ENCODE results near the gene MAGEF1. TPM values are rescaled to one million over a fixed set of nuclear protein-coding genes. Genes with fewer than 3 reads are reported as not detected.

The MAGEF1 gene
- total RNA-seq, 1 donor from 2014 or later: 47.5 TPM

- peaks cover 2% of the 10 kb centered on the region for H3K27me3 Mint-ChIP-seq (ENCODE audit: unreplicated experiment)
- DNase-seq (ENCODE audit: extremely low spot score, unreplicated experiment): no peak
- no peaks in the 10 kb centered on the region for H3K36me3 Mint-ChIP-seq (ENCODE audit: unreplicated experiment)
- TF ChIP-seq CTCF (IDR thresholded peaks at IDR 0.05): no peak
- no peak overlapping the region for H3K27ac Mint-ChIP-seq (ENCODE audit: unreplicated experiment)
- no peaks in the 10 kb centered on the region for H3K9me3 Mint-ChIP-seq (ENCODE audit: unreplicated experiment)
- H3K4me3 Mint-ChIP-seq (ENCODE audit: unreplicated experiment): no peak overlapping the region
- peaks cover 24% of the 10 kb centered on the region for H3K4me1 Mint-ChIP-seq (ENCODE audit: unreplicated experiment)
Measured at GRCh38 chr3:184738982-184739381, 27.1 kb upstream of the MAGEF1 start.

GRCh38 chr3:184738506-184738890 is 26.6 kb upstream of the MAGEF1 start:
- no peak for TF ChIP-seq CTCF (IDR thresholded peaks at IDR 0.05)
- Mint-ChIP-seq H3K9me3 (ENCODE audit: unreplicated experiment) (no peaks in the 10 kb centered on the region), H3K27me3 (ENCODE audit: unreplicated experiment) (peaks cover 2% of the 10 kb centered on the region), H3K4me3 (ENCODE audit: unreplicated experiment) (no peak overlapping the region), H3K36me3 (ENCODE audit: unreplicated experiment) (no peaks in the 10 kb centered on the region), H3K4me1 (ENCODE audit: unreplicated experiment) (peaks cover 24% of the 10 kb centered on the region), H3K27ac (ENCODE audit: unreplicated experiment) (no peak overlapping the region)
- no peak for DNase-seq (ENCODE audit: extremely low spot score, unreplicated experiment)

GRCh38 chr3:184737641-184738505 is 26.0 kb upstream of the MAGEF1 start:
- no peak for TF ChIP-seq CTCF (IDR thresholded peaks at IDR 0.05)

GRCh38 chr3:184737063-184737462 is 25.2 kb upstream of the MAGEF1 start:
- Mint-ChIP-seq H3K9me3 (ENCODE audit: unreplicated experiment) (no peaks in the 10 kb centered on the region), H3K27me3 (ENCODE audit: unreplicated experiment) (peaks cover 2% of the 10 kb centered on the region), H3K4me1 (ENCODE audit: unreplicated experiment) (peaks cover 24% of the 10 kb centered on the region), H3K4me3 (ENCODE audit: unreplicated experiment) (no peak overlapping the region), H3K27ac (ENCODE audit: unreplicated experiment) (no peak overlapping the region), H3K36me3 (ENCODE audit: unreplicated experiment) (no peaks in the 10 kb centered on the region)
- DNase-seq (ENCODE audit: extremely low spot score, unreplicated experiment): peak; percentile 53
- no peak for TF ChIP-seq CTCF (IDR thresholded peaks at IDR 0.05)

More at GRCh38 chr3:184737641-184738505, 26.0 kb upstream of the MAGEF1 start:
- H3K9me3 Mint-ChIP-seq (ENCODE audit: unreplicated experiment): no peaks in the 10 kb centered on the region
- H3K27me3 Mint-ChIP-seq (ENCODE audit: unreplicated experiment): peaks cover 2% of the 10 kb centered on the region
- no peak overlapping the region for H3K4me3 Mint-ChIP-seq (ENCODE audit: unreplicated experiment)
- H3K27ac Mint-ChIP-seq (ENCODE audit: unreplicated experiment): no peak overlapping the region
- H3K36me3 Mint-ChIP-seq (ENCODE audit: unreplicated experiment): no peaks in the 10 kb centered on the region
- no peak for DNase-seq (ENCODE audit: extremely low spot score, unreplicated experiment)
- H3K4me1 Mint-ChIP-seq (ENCODE audit: unreplicated experiment): peaks cover 24% of the 10 kb centered on the region

- H3K27ac Mint-ChIP-seq (ENCODE audit: unreplicated experiment): no peak overlapping the region
- H3K27me3 Mint-ChIP-seq (ENCODE audit: unreplicated experiment): peaks cover 11% of the 10 kb centered on the region
Measured at GRCh38 chr3:184734903-184735701, 23.2 kb upstream of the MAGEF1 start.

More at GRCh38 chr3:184734903-184735701, 23.2 kb upstream of the MAGEF1 start:
- peaks cover 15% of the 10 kb centered on the region for H3K4me1 Mint-ChIP-seq (ENCODE audit: unreplicated experiment)
- TF ChIP-seq CTCF (IDR thresholded peaks at IDR 0.05): no peak
- no peaks in the 10 kb centered on the region for H3K36me3 Mint-ChIP-seq (ENCODE audit: unreplicated experiment)
- H3K4me3 Mint-ChIP-seq (ENCODE audit: unreplicated experiment): no peak overlapping the region
- peak; percentile 69 for DNase-seq (ENCODE audit: extremely low spot score, unreplicated experiment)
- no peaks in the 10 kb centered on the region for H3K9me3 Mint-ChIP-seq (ENCODE audit: unreplicated experiment)

Measured in osteocyte (in vitro differentiated cells).